Ovary (tissue), 3 donors: ENCODE data around the gene TMUB2.

ENCODE experiments used
- CTCF ChIP-seq, 3 donors: fragments of 450-650 bp in 2 of 3; fragments of 200-600 bp in 1 of 3; IDR thresholded peaks; one replicate each; pipeline versions ENCODE4 v1.5.1 to v1.8.0; 2016 to 2022; ENCODE audit warnings: antibody characterized with exemption in 3 of 3, mild to moderate bottlenecking in 1 of 3
- EP300 ChIP-seq: sonication (generic); formaldehyde crosslinking; IDR thresholded peaks from one replicate; pipeline ENCODE4 v1.6.1; 2017; ENCODE audit warnings: antibody characterized with exemption
- POLR2A ChIP-seq: fragments of 450-650 bp; IDR thresholded peaks from one replicate; pipeline ENCODE4 v1.6.1; 2017; ENCODE audit warnings: antibody characterized with exemption, mild to moderate bottlenecking, moderate library complexity
- donor health status: DM: no; HTN: no; CAD: no.

GRCh38 chr17:44146375-44147346, 40.1 kb upstream of the TMUB2 start:
- no peak for TF ChIP-seq CTCF (IDR thresholded peaks at IDR 0.05)
- no peak for TF ChIP-seq POLR2A
- TF ChIP-seq EP300, result no peak
